SKM-1 (cell line): ENCODE measurements around the gene MPC1.

Source experiments
- DNase-seq: peaks from one replicate; lab custom pipeline; 2025; ENCODE audit not compliant: unreplicated experiment; lab: John Stamatoyannopoulos, UW

Gene MPC1

GRCh38 chr6:166382933-166383801 lies at the start of gene MPC1:
Gene MPC1 (minus strand): TSS chr6:166382940. CDS start chr6:166382876, 64 bp downstream.
- DNase-seq = peak; percentile 86

GRCh38 chr6:166430269-166430668 lies 47.5 kb upstream of the MPC1 start:
- no peak for DNase-seq

- DNase-seq = no peak
These were observed 41.7 kb upstream of the MPC1 start for GRCh38 chr6:166424431-166424830.

GRCh38 chr6:166423781-166424180 lies 41.0 kb upstream of the MPC1 start:
- DNase-seq = no peak

- DNase-seq = no peak
These were observed 40.5 kb upstream of the MPC1 start for GRCh38 chr6:166423051-166423745.

- DNase-seq = no peak
These were observed 39.6 kb upstream of the MPC1 start for GRCh38 chr6:166422201-166422940.

- DNase-seq = peak; percentile 76
These were observed 37.6 kb upstream of the MPC1 start for GRCh38 chr6:166420351-166420750.

- DNase-seq = no peak
These were observed 37.0 kb upstream of the MPC1 start for GRCh38 chr6:166419717-166420116.

- no peak for DNase-seq
These were observed 36.5 kb upstream of the MPC1 start for GRCh38 chr6:166419286-166419685.

- DNase-seq = no peak
These were observed 36.0 kb upstream of the MPC1 start for GRCh38 chr6:166418691-166419143.

- no peak for DNase-seq
These were observed 34.5 kb upstream of the MPC1 start for GRCh38 chr6:166417285-166417691.

GRCh38 chr6:166415833-166416347 lies 33.1 kb upstream of the MPC1 start:
- no peak for DNase-seq

GRCh38 chr6:166415306-166415705 lies 32.6 kb upstream of the MPC1 start:
- no peak for DNase-seq

- no peak for DNase-seq
These were observed 30.8 kb upstream of the MPC1 start for GRCh38 chr6:166413491-166413951.

- DNase-seq = no peak
These were observed 30.2 kb upstream of the MPC1 start for GRCh38 chr6:166412911-166413384.

GRCh38 chr6:166412156-166412910 lies 29.6 kb upstream of the MPC1 start:
- DNase-seq = no peak

- no peak for DNase-seq
These were observed 29.0 kb upstream of the MPC1 start for GRCh38 chr6:166411721-166412151.

- DNase-seq = no peak
These were observed 28.5 kb upstream of the MPC1 start for GRCh38 chr6:166411271-166411670.

- DNase-seq = no peak
These were observed 27.7 kb upstream of the MPC1 start for GRCh38 chr6:166410426-166410935.
